SU-DHL-6 (cell line): ENCODE results near the gene PCP4L1.

Experiments
- H2AFZ ChIP-seq: fragments of 200-600 bp; sonication (generic); 2 replicates; pipeline ENCODE4 v1.6.1; 2014; ENCODE audit warnings: low read depth, mild to moderate bottlenecking, moderate library complexity, mixed read lengths, antibody characterized with exemption, low read length; ENCODE audit not compliant: severe bottlenecking
- H3F3A ChIP-seq: fragments of 200-600 bp; shearing (Covaris generic); 2 replicates; pipeline ENCODE4 v1.6.0; 2016; ENCODE audit warnings: antibody characterized with exemption, mild to moderate bottlenecking; ENCODE audit not compliant: insufficient read depth
- H3K27ac ChIP-seq: fragments of 200-600 bp; sonication (generic); 2 replicates; pipeline ENCODE4 v1.5.1; 2016; ENCODE audit warnings: low read depth, mild to moderate bottlenecking, low read length, moderate library complexity, mixed read lengths
- H3K27me3 ChIP-seq: fragments of 200-600 bp; sonication (generic), shearing (Covaris generic); 2 replicates; pipeline ENCODE4 v1.6.0; 2014; ENCODE audit warnings: mild to moderate bottlenecking, low read length
- H3K36me3 ChIP-seq: fragments of 200-600 bp; sonication (generic); 2 replicates; pipeline ENCODE4 v1.6.1; 2014; ENCODE audit warnings: mild to moderate bottlenecking, low read length, mixed read lengths
- H3K4me2 ChIP-seq: fragments of 300-600, 200-600 bp; shearing (Covaris generic), sonication (generic); 2 replicates; pipeline ENCODE4 v1.6.0; 2014; ENCODE audit warnings: low read length, low read depth, mild to moderate bottlenecking; ENCODE audit not compliant: poor library complexity, severe bottlenecking
- H3K4me3 ChIP-seq: fragments of 200-600 bp; sonication (generic); 2 replicates; pipeline ENCODE4 v1.5.1; 2014; ENCODE audit warnings: antibody characterized with exemption, low read length, mild to moderate bottlenecking, mixed read lengths; ENCODE audit not compliant: insufficient read depth, poor library complexity, severe bottlenecking
- H3K79me2 ChIP-seq: fragments of 200-600 bp; sonication (generic); 2 replicates; pipeline ENCODE4 v1.6.1; 2014; ENCODE audit warnings: mild to moderate bottlenecking, low read length, moderate library complexity; ENCODE audit not compliant: insufficient read depth
- H3K9ac ChIP-seq: fragments of 200-600 bp; sonication (generic); 2 replicates; pipeline ENCODE4 v1.7.0; 2014; ENCODE audit warnings: mild to moderate bottlenecking, low read length
- H3K9me2 ChIP-seq: fragments of 200-600 bp; sonication (generic); replicated peaks from 2 replicates; pipeline ENCODE4 v1.6.1; 2014; ENCODE audit warnings: low read length; ENCODE audit not compliant: insufficient read depth
- H3K9me3 ChIP-seq: fragments of 200-600 bp; sonication (generic); 2 replicates; pipeline ENCODE4 v1.6.1; 2014; ENCODE audit warnings: low read length, mixed read lengths; ENCODE audit not compliant: insufficient read depth
- H4K20me1 ChIP-seq: fragments of 200-600 bp; sonication (generic); 2 replicates; pipeline ENCODE4 v1.6.1; 2014; ENCODE audit warnings: low read depth, mild to moderate bottlenecking, antibody characterized with exemption, low read length, moderate library complexity, mixed read lengths
- CTCF ChIP-seq: fragments of 200-600 bp; sonication (generic); IDR thresholded peaks from one replicate; pipeline ENCODE4 v1.5.1; 2017; ENCODE audit warnings: antibody characterized with exemption, mild to moderate bottlenecking, low read length, moderate library complexity; ENCODE audit not compliant: insufficient read depth, poor library complexity, severe bottlenecking
- EZH2phosphoT487 ChIP-seq: fragments of 200-600 bp; sonication (generic), shearing (Covaris generic); conservative IDR thresholded peaks from 2 replicates; pipeline ENCODE4 v1.6.1; 2018; ENCODE audit warnings: mild to moderate bottlenecking, antibody characterized with exemption, low read length, moderate library complexity, mixed read lengths

Gene PCP4L1

GRCh38 chr1:161287482-161288054, 29.0 kb downstream of the PCP4L1 start:
- H3K4me3 ChIP-seq: no peak overlapping the region
- no peaks in the 10 kb centered on the region for H4K20me1 ChIP-seq
- H3K27me3 ChIP-seq: no peaks in the 10 kb centered on the region
- no peak overlapping the region for H2AFZ ChIP-seq
- H3K9me2 ChIP-seq: no peaks in the 10 kb centered on the region
- no peak for TF ChIP-seq CTCF
- no peak for TF ChIP-seq EZH2phosphoT487
- no peak overlapping the region for H3K9ac ChIP-seq
- H3K36me3 ChIP-seq: no peaks in the 10 kb centered on the region
- H3F3A ChIP-seq: peaks cover 3% of the 10 kb centered on the region; the same call in 1 of the 2 replicates
- no peaks in the 10 kb centered on the region for H3K9me3 ChIP-seq
- no peak overlapping the region for H3K4me2 ChIP-seq
- no peaks in the 10 kb centered on the region for H3K79me2 ChIP-seq
- no peak overlapping the region for H3K27ac ChIP-seq

- no peaks in the 10 kb centered on the region for H3K27me3 ChIP-seq
- H3K9me2 ChIP-seq: no peaks in the 10 kb centered on the region
Measured at GRCh38 chr1:161290779-161291178, 32.2 kb downstream of the PCP4L1 start.

GRCh38 chr1:161297415-161297814, 38.9 kb downstream of the PCP4L1 start:
- H3K4me2 ChIP-seq: no peak overlapping the region
- no peak overlapping the region for H3K4me3 ChIP-seq
- H3K79me2 ChIP-seq: no peaks in the 10 kb centered on the region
- no peaks in the 10 kb centered on the region for H3K9me3 ChIP-seq
- no peaks in the 10 kb centered on the region for H3K36me3 ChIP-seq
- no peak for TF ChIP-seq EZH2phosphoT487
- TF ChIP-seq CTCF: no peak
- H2AFZ ChIP-seq: no peak overlapping the region
- H3K27me3 ChIP-seq: no peaks in the 10 kb centered on the region
- H3F3A ChIP-seq: peaks cover 1% of the 10 kb centered on the region; the same call in 1 of the 2 replicates
- H3K9ac ChIP-seq: no peak overlapping the region
- no peaks in the 10 kb centered on the region for H4K20me1 ChIP-seq
- H3K9me2 ChIP-seq: no peaks in the 10 kb centered on the region
- no peak overlapping the region for H3K27ac ChIP-seq

More at GRCh38 chr1:161290779-161291178, 32.2 kb downstream of the PCP4L1 start:
- Histone ChIP-seq H2AFZ (no peak overlapping the region), H3K27ac (no peak overlapping the region), H3K4me3 (no peak overlapping the region), H3K9me3 (no peaks in the 10 kb centered on the region), H3K4me2 (no peak overlapping the region), H3F3A (peaks cover 3% of the 10 kb centered on the region; the same call in 1 of the 2 replicates), H4K20me1 (no peaks in the 10 kb centered on the region), H3K36me3 (no peaks in the 10 kb centered on the region), H3K9ac (no peak overlapping the region), H3K79me2 (no peaks in the 10 kb centered on the region)
- no peak for TF ChIP-seq EZH2phosphoT487
- TF ChIP-seq CTCF: no peak
